ENCODE results near the gene WDFY4. TPM values are rescaled to one million over a fixed set of nuclear protein-coding genes. Genes with fewer than 3 reads are reported as not detected.

The WDFY4 gene
- total and polyA plus RNA-seq, 11 donors, result 0.46 to 19.8 (median 1.0) TPM

- intact Hi-C loops (cut with DNase I), result loop anchor here in 4 of 10 donors (10.0 kb wide), 2 partner anchors 379 to 529 kb away; no protein-coding TSS in a partner anchor
- Histone ChIP-seq H3K27ac (no peak overlapping the region), H3K27me3 (no peaks in the 10 kb centered on the region), H3K9me3 (no peaks in the 10 kb centered on the region), H3K4me1 (peaks cover 0 to 6% (median 4%) of the 10 kb centered on the region in 12 donors), H3K4me3 (no peak overlapping the region), H3K36me3 (no peaks in the 10 kb centered on the region)
- TF ChIP-seq POLR2A (IDR thresholded peaks at IDR 0.05), result no peak
- TF ChIP-seq, protein P1, sequence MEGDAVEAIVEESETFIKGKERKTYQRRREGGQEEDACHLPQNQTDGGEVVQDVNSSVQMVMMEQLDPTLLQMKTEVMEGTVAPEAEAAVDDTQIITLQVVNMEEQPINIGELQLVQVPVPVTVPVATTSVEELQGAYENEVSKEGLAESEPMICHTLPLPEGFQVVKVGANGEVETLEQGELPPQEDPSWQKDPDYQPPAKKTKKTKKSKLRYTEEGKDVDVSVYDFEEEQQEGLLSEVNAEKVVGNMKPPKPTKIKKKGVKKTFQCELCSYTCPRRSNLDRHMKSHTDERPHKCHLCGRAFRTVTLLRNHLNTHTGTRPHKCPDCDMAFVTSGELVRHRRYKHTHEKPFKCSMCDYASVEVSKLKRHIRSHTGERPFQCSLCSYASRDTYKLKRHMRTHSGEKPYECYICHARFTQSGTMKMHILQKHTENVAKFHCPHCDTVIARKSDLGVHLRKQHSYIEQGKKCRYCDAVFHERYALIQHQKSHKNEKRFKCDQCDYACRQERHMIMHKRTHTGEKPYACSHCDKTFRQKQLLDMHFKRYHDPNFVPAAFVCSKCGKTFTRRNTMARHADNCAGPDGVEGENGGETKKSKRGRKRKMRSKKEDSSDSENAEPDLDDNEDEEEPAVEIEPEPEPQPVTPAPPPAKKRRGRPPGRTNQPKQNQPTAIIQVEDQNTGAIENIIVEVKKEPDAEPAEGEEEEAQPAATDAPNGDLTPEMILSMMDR (IDR thresholded peaks at IDR 0.05), result no peak
- WGBS, 4 donors, result 89 to 94% (median 93%) methylated on average over 5 to 7 of the region's 7 CpGs
- ATAC-seq (peak in 1 of 4 donors; percentile 6), DNase-seq (no peak)
Measured at GRCh38 chr10:48985621-48986158, 301.0 kb downstream of the WDFY4 start.

- TF ChIP-seq, protein P1 (IDR thresholded peaks at IDR 0.05), result no peak
- no peak for TF ChIP-seq POLR2A (IDR thresholded peaks at IDR 0.05)
- DNase-seq (no peak), ATAC-seq (no peak)
- H3K4me1 ChIP-seq, result no peaks in the 10 kb centered on the region
- H3K9me3 ChIP-seq, result no peaks in the 10 kb centered on the region
- 86 to 96% (median 93%) methylated on average over 1 of the region's 1 CpG for WGBS, 4 donors
- no peak overlapping the region for H3K27ac ChIP-seq
- H3K4me3 ChIP-seq, result no peak overlapping the region
- no peaks in the 10 kb centered on the region for H3K27me3 ChIP-seq
- no peaks in the 10 kb centered on the region for H3K36me3 ChIP-seq
- intact Hi-C loops (cut with DNase I), result loop anchor here in 1 of 10 donors (10.0 kb wide), 1 partner anchor 415 kb away; no protein-coding TSS in a partner anchor
Measured at GRCh38 chr10:48990226-48990625, 305.6 kb downstream of the WDFY4 start.

GRCh38 chr10:48993627-48994026 lies 309.0 kb downstream of the WDFY4 start:
- DNase-seq, result no peak
- no peak for TF ChIP-seq POLR2A (IDR thresholded peaks at IDR 0.05)
- TF ChIP-seq, protein P1 (IDR thresholded peaks at IDR 0.05), result no peak
- no peak overlapping the region for H3K4me3 ChIP-seq
- intact Hi-C loops (cut with DNase I), result loop anchor here in 1 of 10 donors (10.0 kb wide), 1 partner anchor 411 kb away; no protein-coding TSS in a partner anchor
- no peaks in the 10 kb centered on the region for H3K4me1 ChIP-seq
- no peak for ATAC-seq
- no peaks in the 10 kb centered on the region for H3K9me3 ChIP-seq
- no peaks in the 10 kb centered on the region for H3K27me3 ChIP-seq
- H3K27ac ChIP-seq, result no peak overlapping the region
- WGBS, 4 donors, result 78 to 83% (median 81%) methylated on average over 5 of the region's 5 CpGs
- H3K36me3 ChIP-seq, result no peaks in the 10 kb centered on the region

DNA sequence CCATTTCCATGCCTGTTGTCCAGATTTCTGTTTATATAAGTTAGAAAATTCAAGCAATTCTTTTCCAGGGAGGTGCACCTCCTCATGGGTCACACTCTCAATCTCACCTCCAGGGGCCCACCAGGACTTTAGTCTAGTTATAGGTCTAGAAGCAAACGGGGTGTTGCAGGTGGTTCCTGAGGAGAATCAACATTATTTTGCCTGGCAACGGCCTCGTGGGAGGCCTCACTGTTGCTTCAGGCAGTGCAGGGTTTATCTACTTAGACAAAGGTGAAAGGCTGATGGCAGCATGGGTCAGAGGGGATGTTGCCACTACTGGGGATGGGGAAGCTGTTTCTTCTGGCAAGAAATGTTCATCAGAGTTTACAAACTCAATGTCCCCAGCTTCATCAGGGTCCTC lies 311.7 kb downstream of the WDFY4 start:
- H3K27me3 ChIP-seq, result no peaks in the 10 kb centered on the region
- WGBS, 4 donors, result 74 to 83% (median 77%) methylated on average over 3 of the region's 3 CpGs
- no peaks in the 10 kb centered on the region for H3K36me3 ChIP-seq
- intact Hi-C loops (cut with DNase I), result loop anchor here in 1 of 10 donors (10.0 kb wide), 1 partner anchor 408 kb away; no protein-coding TSS in a partner anchor
- H3K4me3 ChIP-seq, result no peak overlapping the region
- TF ChIP-seq, protein P1 (IDR thresholded peaks at IDR 0.05), result no peak
- TF ChIP-seq POLR2A (IDR thresholded peaks at IDR 0.05), result no peak
- no peak for DNase-seq
- peaks cover 0 to 4% (median 0%) of the 10 kb centered on the region in 12 donors for H3K4me1 ChIP-seq
- ATAC-seq, result no peak
- H3K27ac ChIP-seq, result no peak overlapping the region
- H3K9me3 ChIP-seq, result no peaks in the 10 kb centered on the region
